ENCODE data around the gene GPATCH8. TPM values are rescaled to one million over a fixed set of nuclear protein-coding genes. Genes with fewer than 3 reads are reported as not detected.

The GPATCH8 gene
- total and polyA plus RNA-seq, 9 of the 15 experiments (the other 6 are each of a cell fraction or from before 2014, with no cell fraction given) = 10.6 to 29.6 (median 13.2) TPM

- no peak for TF ChIP-seq MCM7 (IDR thresholded peaks at IDR 0.05)
- no peak for TF ChIP-seq STAT5A (IDR thresholded peaks at IDR 0.05; ENCODE audit: borderline replicate concordance, low read length)
- no peak for TF ChIP-seq MEIS2 (IDR thresholded peaks at IDR 0.05; ENCODE audit: partially characterized antibody)
- TF ChIP-seq EP400 (IDR thresholded peaks at IDR 0.05) = no peak
- no peak for TF ChIP-seq RHOXF2B (CRISPR knock-in tag; conservative IDR thresholded peaks at IDR 0.05)
- peak in 1 of 3 experiments; percentile 24 for TF ChIP-seq YY1 (IDR thresholded peaks at IDR 0.05; ENCODE audit: borderline replicate concordance in 1 of 3, control insufficient read depth in 1 of 3, extremely low read depth in 1 of 3, insufficient read depth in 3 of 3, insufficient read length in 1 of 3, insufficient replicate concordance in 2 of 3, low read depth in 1 of 3, low read length in 2 of 3)
- TF ChIP-seq, protein P1, sequence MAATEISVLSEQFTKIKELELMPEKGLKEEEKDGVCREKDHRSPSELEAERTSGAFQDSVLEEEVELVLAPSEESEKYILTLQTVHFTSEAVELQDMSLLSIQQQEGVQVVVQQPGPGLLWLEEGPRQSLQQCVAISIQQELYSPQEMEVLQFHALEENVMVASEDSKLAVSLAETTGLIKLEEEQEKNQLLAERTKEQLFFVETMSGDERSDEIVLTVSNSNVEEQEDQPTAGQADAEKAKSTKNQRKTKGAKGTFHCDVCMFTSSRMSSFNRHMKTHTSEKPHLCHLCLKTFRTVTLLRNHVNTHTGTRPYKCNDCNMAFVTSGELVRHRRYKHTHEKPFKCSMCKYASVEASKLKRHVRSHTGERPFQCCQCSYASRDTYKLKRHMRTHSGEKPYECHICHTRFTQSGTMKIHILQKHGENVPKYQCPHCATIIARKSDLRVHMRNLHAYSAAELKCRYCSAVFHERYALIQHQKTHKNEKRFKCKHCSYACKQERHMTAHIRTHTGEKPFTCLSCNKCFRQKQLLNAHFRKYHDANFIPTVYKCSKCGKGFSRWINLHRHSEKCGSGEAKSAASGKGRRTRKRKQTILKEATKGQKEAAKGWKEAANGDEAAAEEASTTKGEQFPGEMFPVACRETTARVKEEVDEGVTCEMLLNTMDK (IDR thresholded peaks at IDR 0.05; ENCODE audit: borderline replicate concordance, insufficient read depth, low read depth, low read length, poor library complexity, severe bottlenecking) = no peak
Observed at GRCh38 chr17:44438636-44439035, 64.6 kb downstream of the GPATCH8 start (continued).

GRCh38 chr17:44436336-44436735, 66.9 kb downstream of the GPATCH8 start:
- in situ Hi-C loops (cut with MboI) = no loop called here
- POLR2A ChIA-PET = interaction anchor here (1.0 kb wide), 1 partner anchor 10 kb away, joined by 6 read pairs; no protein-coding TSS in a partner anchor

More at GRCh38 chr17:44436336-44436735, 66.9 kb downstream of the GPATCH8 start:
- ATAC-seq (no peak), FAIRE-seq (peak; percentile 44), DNase-seq (ENCODE audit: extremely low read depth in 1 of 4, low spot score in 3 of 4) (no peak)
- no peaks in the 10 kb centered on the region for H3K9me1 ChIP-seq (ENCODE audit: control insufficient read depth, insufficient read depth, low read length)
- no peaks in the 10 kb centered on the region for H3K9me3 ChIP-seq (replicated peaks; ENCODE audit: control insufficient read depth, insufficient read depth, low read depth, low read length)
- no TSS peak for BruUV-seq (replicated peaks)
- H3K4me2 ChIP-seq (ENCODE audit: insufficient read depth, low read length) = no peak overlapping the region
- H3K79me2 ChIP-seq (ENCODE audit: control insufficient read depth, insufficient read depth, low read length) = peaks cover 13% of the 10 kb centered on the region; the same call in 2 of the 3 replicates
- WGBS (ENCODE audit: insufficient coverage, low coverage, missing lambda C conversion rate) = 72% methylated on average over 2 of the region's 2 CpGs
- no peak overlapping the region for H3K4me3 ChIP-seq
- no peaks in the 10 kb centered on the region for H4K20me1 ChIP-seq (replicated peaks; ENCODE audit: control insufficient read depth, insufficient read depth, low read length)
- H3K27ac ChIP-seq (ENCODE audit: extremely low read depth, low read depth, low read length) = no peak overlapping the region
- no peaks in the 10 kb centered on the region for H3K4me1 ChIP-seq (replicated peaks in 1 of 2; ENCODE audit: control insufficient read depth in 2 of 2, insufficient read depth in 2 of 2, low read length in 2 of 2)
- H3K9ac ChIP-seq (ENCODE audit: insufficient read depth in 1 of 2, low read depth in 2 of 2, low read length in 2 of 2) = no peak overlapping the region
- H3K27me3 ChIP-seq (ENCODE audit: control insufficient read depth in 2 of 2, insufficient read depth in 2 of 2, low read length in 2 of 2) = no peaks in the 10 kb centered on the region
- H3K36me3 ChIP-seq (ENCODE audit: control insufficient read depth, insufficient read depth, low read length) = peaks cover 40% of the 10 kb centered on the region
- CTCF ChIA-PET (ENCODE audit: low intra/inter-chr PET ratio) = no interaction called here
- intact Hi-C loops (cut with micrococcal nuclease) = no loop called here
- no peak overlapping the region for H2AFZ ChIP-seq (ENCODE audit: low read depth, low read length)
- TF ChIP-seq, protein P2, sequence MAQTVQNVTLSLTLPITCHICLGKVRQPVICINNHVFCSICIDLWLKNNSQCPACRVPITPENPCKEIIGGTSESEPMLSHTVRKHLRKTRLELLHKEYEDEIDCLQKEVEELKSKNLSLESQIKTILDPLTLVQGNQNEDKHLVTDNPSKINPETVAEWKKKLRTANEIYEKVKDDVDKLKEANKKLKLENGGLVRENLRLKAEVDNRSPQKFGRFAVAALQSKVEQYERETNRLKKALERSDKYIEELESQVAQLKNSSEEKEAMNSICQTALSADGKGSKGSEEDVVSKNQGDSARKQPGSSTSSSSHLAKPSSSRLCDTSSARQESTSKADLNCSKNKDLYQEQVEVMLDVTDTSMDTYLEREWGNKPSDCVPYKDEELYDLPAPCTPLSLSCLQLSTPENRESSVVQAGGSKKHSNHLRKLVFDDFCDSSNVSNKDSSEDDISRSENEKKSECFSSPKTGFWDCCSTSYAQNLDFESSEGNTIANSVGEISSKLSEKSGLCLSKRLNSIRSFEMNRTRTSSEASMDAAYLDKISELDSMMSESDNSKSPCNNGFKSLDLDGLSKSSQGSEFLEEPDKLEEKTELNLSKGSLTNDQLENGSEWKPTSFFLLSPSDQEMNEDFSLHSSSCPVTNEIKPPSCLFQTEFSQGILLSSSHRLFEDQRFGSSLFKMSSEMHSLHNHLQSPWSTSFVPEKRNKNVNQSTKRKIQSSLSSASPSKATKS (CRISPR knock-in tag; IDR thresholded peaks at IDR 0.05) = no peak
- TF ChIP-seq SIN3B (IDR thresholded peaks at IDR 0.05; ENCODE audit: low read depth) = no peak
- no peak for TF ChIP-seq NCOA1 (IDR thresholded peaks at IDR 0.05; ENCODE audit: low read depth)
- TF ChIP-seq POLR2H (tag; IDR thresholded peaks at IDR 0.05; ENCODE audit: low read depth) = no peak
- TF ChIP-seq ZKSCAN1 (IDR thresholded peaks at IDR 0.05; ENCODE audit: low read depth, low read length) = no peak
- TF ChIP-seq KAT7 (CRISPR knock-in tag; IDR thresholded peaks at IDR 0.05; ENCODE audit: borderline replicate concordance) = no peak
- no peak for TF ChIP-seq EP400 (IDR thresholded peaks at IDR 0.05)

All from K562 (cell line).